Right ventricle myocardium inferior (tissue), 1 donor: ENCODE data around the gene CES2. TPM values are rescaled to one million over a fixed set of nuclear protein-coding genes. Genes with fewer than 3 reads are reported as not detected.
"Not testable (repeated sequence)": the region's sequence is repeated elsewhere in the genome, so short reads cannot be mapped to it uniquely, and the experiment has no call there.

ENCODE experiments used
- ATAC-seq: fragments of 200-7000 bp; cut with Tn5 transposase; one replicate; pipeline ENCODE4 v1.9.1; 2020; ENCODE audit warnings: mild to moderate bottlenecking, moderate library complexity
- DNase-seq: peaks from one replicate; pipeline ENCODE4 v3.0.0; 2021; ENCODE audit errors: missing footprints
- intact Hi-C: fragments of 100-400 bp; cut with DNase I; formaldehyde crosslinking; loops from one replicate; pipeline ENCODE4 v1.11.0; 2022
- long read RNA-seq: library from polyadenylated mRNA; unstranded; transcript quantifications from one replicate; pipeline ENCODE4 v2.0.0, GENCODE V29; 2021
- total RNA-seq: library from RNA; stranded (reverse); fragmentation: NEBNext Ultra II Directional; extraction: Animal tissue kit (Norgen Biotek cat#: 25700); gene quantifications from one replicate; pipeline ENCODE4 v1.2.1, GENCODE V29; 2021
- donor health status: DM: no; HTN: yes; CAD: no; lungs with severe emphysema.

The CES2 gene, protein sequence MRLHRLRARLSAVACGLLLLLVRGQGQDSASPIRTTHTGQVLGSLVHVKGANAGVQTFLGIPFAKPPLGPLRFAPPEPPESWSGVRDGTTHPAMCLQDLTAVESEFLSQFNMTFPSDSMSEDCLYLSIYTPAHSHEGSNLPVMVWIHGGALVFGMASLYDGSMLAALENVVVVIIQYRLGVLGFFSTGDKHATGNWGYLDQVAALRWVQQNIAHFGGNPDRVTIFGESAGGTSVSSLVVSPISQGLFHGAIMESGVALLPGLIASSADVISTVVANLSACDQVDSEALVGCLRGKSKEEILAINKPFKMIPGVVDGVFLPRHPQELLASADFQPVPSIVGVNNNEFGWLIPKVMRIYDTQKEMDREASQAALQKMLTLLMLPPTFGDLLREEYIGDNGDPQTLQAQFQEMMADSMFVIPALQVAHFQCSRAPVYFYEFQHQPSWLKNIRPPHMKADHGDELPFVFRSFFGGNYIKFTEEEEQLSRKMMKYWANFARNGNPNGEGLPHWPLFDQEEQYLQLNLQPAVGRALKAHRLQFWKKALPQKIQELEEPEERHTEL
- 126 TPM for total RNA-seq
- long read RNA-seq, transcript CES2-201 (12 exons, 3,927 nt), result major isoform, 159 of 189 reads
- long read RNA-seq, partial matches to known transcripts, result 16 of 189 reads
- long read RNA-seq, other reads (novel, unspliced or antisense), result 10 of 189 reads

- intact Hi-C loops, result loop anchor here (5.0 kb wide), 1 partner anchor 33 kb away; no protein-coding TSS in a partner anchor
- peak; percentile 79 for ATAC-seq
- DNase-seq, result peak; percentile 71
Observed at GRCh38 chr16:66935314-66936011, at the start of gene CES2. Gene CES2 (plus strand): TSS chr16:66935516. CDS start chr16:66935636, 120 bp downstream.

DNA sequence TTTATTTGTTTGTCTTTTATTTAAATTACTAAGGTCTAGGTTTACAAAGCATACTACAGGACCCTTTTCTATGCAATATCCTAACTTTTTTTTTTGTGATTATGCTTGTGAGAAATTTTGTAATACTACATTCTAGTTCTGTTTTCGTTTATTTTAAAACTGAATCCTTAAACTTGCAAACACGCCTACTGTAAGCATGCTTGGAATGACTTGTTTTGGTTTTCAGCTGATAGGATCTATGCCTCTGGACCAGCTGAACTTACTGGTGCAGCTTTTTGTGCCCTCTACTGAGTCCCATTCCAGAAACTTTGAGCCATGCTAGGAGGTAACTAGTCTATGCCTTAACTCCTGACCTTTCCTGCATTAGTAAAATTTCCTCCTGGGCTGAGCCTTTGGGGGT, 49.0 kb upstream of the CES2 start:
- ATAC-seq (no peak), DNase-seq (no peak)
- intact Hi-C loops, result no loop called here

GRCh38 chr16:66886914-66887313, 48.4 kb upstream of the CES2 start:
- no peak for DNase-seq
- ATAC-seq, result no peak
- intact Hi-C loops, result no loop called here

- DNase-seq (no peak), ATAC-seq (no peak)
- intact Hi-C loops, result no loop called here
Observed at GRCh38 chr16:66888647-66889615, 46.4 kb upstream of the CES2 start.

DNA sequence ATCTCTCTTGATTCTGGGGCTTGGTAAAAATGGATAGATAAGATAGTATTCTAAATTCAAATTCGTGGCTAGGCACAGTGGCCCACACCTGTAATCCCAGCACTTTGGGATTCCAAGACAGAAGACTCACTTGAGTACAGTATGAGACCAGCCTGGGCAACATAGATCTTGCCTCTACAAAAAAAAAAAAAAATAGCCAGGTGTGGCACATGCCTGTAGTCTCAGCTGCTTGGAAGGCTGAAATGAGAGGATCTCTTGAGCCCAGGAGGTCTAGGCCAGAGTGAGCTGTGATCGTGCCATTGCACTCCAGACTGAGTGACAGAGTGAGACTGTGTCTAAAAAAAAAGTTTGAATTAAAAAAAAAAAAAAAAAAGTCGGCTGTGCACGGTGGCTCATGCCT, 45.7 kb upstream of the CES2 start:
- DNase-seq, result no peak
- intact Hi-C loops, result no loop called here

GRCh38 chr16:66890799-66891198, 44.5 kb upstream of the CES2 start:
- DNase-seq (no peak), ATAC-seq (no peak)
- intact Hi-C loops, result no loop called here

More for the DNA sequence above, 45.7 kb upstream of the CES2 start:
- ATAC-seq, result no peak

DNA sequence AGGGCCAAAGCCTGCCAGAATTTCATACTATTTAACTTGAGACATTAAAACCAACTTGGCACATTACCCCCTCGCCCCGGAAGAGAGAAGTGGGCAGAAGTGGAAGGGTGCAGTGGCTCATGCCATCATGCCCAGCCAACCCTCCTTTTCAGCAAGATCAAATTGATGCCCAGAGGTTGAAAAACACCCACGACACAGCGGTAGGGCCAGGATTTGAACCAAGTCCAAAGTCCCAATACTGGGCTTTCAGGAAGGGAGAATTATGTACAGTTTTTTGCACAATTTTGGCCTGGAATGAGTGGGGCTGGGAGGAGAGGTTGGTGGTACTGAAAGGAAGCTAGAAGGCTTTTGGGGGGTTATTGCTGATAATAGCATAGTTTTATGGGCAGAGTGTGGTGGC, 44.0 kb upstream of the CES2 start:
- intact Hi-C loops, result no loop called here
- DNase-seq (no peak), ATAC-seq (no peak)

DNA sequence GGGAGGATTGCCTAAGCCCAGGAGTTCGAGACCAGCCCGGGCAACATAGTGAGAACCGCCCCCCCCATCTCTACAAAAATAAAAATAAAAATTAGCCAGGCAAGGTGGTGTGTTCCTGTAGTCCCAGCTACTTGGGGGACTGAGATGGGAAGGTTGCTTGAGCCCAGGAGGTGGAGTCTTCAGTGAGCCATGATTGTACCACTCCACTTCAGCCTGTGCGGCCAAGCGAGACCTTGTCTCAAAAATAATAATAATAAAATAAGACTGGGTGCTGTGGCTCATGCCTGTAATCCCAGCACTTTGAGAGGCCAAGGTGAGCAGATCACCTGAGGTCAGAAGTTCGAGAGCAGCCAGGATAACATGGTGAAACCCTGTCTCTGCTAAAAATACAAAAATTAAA, 43.5 kb upstream of the CES2 start:
- ATAC-seq (no peak), DNase-seq (no peak)
- intact Hi-C loops, result no loop called here

GRCh38 chr16:66894055-66894454, 41.3 kb upstream of the CES2 start:
- no peak for ATAC-seq
- DNase-seq, result no peak
- intact Hi-C loops, result no loop called here

GRCh38 chr16:66894948-66895688, 40.2 kb upstream of the CES2 start:
- no peak for DNase-seq
- peak; percentile 77 for ATAC-seq
- intact Hi-C loops, result no loop called here

DNA sequence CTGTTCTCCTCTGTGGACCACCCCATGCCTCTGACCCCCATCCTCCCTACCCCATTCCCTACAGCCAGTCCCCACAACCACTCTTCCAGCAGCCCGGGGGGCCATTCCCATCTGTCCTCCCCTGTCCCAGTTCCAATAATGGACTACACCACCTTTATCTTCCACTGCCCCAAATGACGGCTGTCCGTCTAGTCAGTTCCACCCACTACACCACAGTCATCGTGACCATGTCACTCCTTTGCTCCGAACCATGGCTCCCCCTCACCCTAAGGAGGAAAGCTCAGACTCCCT, 39.7 kb upstream of the CES2 start:
- intact Hi-C loops, result no loop called here
- ATAC-seq (no peak), DNase-seq (no peak)

GRCh38 chr16:66895999-66896398, 39.3 kb upstream of the CES2 start:
- no peak for ATAC-seq
- intact Hi-C loops, result no loop called here

GRCh38 chr16:66896682-66897081, 38.6 kb upstream of the CES2 start:
- ATAC-seq, DNase-seq, intact Hi-C loops: not testable (repeated sequence)

More at GRCh38 chr16:66895999-66896398, 39.3 kb upstream of the CES2 start:
- no peak for DNase-seq

DNA sequence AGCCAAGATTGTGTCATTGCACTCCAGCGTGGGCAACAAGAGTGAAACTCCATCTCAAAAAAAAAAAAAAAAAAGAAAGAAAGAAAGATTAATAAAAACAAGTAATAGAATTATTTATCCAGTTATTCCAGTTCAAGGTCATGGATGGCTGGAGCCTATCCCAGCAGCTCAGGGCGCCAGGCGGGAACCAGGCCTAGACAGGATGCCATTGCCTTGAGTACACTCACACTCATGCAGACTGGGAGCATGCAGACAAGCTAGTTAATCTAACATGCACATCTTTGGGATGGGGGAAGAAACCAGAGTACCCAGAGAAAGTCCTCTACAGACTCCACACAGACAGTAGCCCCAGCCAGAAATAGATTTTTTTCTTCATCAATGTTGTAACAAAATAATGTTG, 37.1 kb upstream of the CES2 start:
- intact Hi-C loops, result no loop called here
- DNase-seq, result no peak
- ATAC-seq, result no peak

GRCh38 chr16:66898933-66899309, 36.4 kb upstream of the CES2 start:
- intact Hi-C loops, result no loop called here
- DNase-seq, result no peak
- ATAC-seq, result no peak

GRCh38 chr16:66899310-66899944, 35.9 kb upstream of the CES2 start:
- no peak for ATAC-seq
- no peak for DNase-seq
- intact Hi-C loops, result no loop called here

DNA sequence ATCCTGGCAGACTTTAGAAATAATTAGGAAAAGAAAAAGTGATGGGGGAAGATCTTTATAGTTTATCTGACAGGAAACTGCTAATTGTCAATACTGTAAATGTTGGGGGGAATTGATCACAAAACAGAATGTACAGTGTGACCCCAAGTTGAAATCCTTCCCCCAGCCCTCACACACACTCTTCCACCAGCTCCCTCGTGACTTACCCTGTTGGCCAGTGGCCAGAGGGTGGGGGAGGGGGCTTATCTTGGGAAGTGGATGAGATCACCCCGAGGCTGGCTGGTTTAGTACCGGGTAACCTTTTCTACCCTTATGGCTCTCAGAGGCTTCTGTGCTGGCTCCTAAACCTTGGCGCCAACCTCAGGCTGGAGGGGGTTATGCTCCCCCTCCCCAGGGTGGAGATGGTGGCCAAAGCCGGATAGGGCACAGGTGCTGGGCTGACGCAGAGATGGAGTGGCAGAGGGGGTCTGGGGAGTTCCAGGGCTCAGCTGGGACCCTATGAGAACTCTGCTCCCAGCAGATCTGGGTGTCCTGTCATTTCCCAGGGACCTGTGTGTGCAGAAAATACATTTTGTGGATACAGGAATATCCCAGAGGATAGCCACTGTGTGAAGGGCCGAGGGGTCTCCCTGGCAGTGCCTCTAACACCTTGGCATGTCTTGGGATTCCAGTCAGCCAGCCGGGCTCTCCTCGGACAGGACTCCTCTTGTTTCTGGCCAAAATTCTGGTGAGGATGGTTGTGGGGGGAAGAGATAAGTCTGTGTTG, 35.2 kb upstream of the CES2 start:
- intact Hi-C loops, result loop anchor here (5.0 kb wide), 1 partner anchor 37 kb away; the partner anchor contains the start of gene CES2
- DNase-seq (no peak), ATAC-seq (no peak)
